ENCODE data around the gene PROKR1. TPM values are rescaled to one million over a fixed set of nuclear protein-coding genes. Genes with fewer than 3 reads are reported as not detected.

PROKR1 gene
- total RNA-seq, 4 donors from 2014 or later, result not detected

DNA sequence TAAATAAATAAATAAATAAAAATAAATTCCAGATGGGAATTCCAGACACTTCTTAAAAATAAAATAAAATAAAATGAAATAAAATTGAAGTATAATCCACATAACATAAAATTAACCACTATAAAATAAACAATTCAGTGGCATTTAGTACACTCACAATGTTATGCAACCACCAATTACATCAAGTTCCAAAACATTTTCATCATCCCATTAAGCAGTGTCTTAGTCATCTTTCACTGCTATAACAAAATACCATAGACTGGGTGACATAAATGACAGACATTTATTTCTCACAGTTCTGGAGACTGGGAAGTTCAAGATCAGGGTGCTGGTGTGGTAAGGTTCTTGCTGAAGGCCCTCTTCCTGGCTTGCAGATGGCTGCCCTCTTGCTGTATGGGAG, 22.6 kb upstream of the PROKR1 start:
- H3K9me3 ChIP-seq, result no peaks in the 10 kb centered on the region
- no peaks in the 10 kb centered on the region for H3K27me3 ChIP-seq
- DNase-seq, result no peak
- no peaks in the 10 kb centered on the region for H3K4me1 ChIP-seq
- H3K4me3 ChIP-seq, result no peak overlapping the region
- no peak overlapping the region for H3K27ac ChIP-seq
- no peaks in the 10 kb centered on the region for H3K36me3 ChIP-seq
- TF ChIP-seq, protein P1, sequence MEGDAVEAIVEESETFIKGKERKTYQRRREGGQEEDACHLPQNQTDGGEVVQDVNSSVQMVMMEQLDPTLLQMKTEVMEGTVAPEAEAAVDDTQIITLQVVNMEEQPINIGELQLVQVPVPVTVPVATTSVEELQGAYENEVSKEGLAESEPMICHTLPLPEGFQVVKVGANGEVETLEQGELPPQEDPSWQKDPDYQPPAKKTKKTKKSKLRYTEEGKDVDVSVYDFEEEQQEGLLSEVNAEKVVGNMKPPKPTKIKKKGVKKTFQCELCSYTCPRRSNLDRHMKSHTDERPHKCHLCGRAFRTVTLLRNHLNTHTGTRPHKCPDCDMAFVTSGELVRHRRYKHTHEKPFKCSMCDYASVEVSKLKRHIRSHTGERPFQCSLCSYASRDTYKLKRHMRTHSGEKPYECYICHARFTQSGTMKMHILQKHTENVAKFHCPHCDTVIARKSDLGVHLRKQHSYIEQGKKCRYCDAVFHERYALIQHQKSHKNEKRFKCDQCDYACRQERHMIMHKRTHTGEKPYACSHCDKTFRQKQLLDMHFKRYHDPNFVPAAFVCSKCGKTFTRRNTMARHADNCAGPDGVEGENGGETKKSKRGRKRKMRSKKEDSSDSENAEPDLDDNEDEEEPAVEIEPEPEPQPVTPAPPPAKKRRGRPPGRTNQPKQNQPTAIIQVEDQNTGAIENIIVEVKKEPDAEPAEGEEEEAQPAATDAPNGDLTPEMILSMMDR (IDR thresholded peaks at IDR 0.05), result no peak
- TF ChIP-seq POLR2A (IDR thresholded peaks at IDR 0.05), result no peak

- no peaks in the 10 kb centered on the region for H3K27me3 ChIP-seq
- no peaks in the 10 kb centered on the region for H3K4me1 ChIP-seq
- no peaks in the 10 kb centered on the region for H3K36me3 ChIP-seq
- no peak for TF ChIP-seq POLR2A (IDR thresholded peaks at IDR 0.05)
- TF ChIP-seq, protein P1 (IDR thresholded peaks at IDR 0.05), result no peak
- H3K4me3 ChIP-seq, result no peak overlapping the region
- DNase-seq, result no peak
- H3K27ac ChIP-seq, result no peak overlapping the region
- H3K9me3 ChIP-seq, result no peaks in the 10 kb centered on the region
Observed at GRCh38 chr2:68623820-68624219, 19.6 kb upstream of the PROKR1 start.

DNA sequence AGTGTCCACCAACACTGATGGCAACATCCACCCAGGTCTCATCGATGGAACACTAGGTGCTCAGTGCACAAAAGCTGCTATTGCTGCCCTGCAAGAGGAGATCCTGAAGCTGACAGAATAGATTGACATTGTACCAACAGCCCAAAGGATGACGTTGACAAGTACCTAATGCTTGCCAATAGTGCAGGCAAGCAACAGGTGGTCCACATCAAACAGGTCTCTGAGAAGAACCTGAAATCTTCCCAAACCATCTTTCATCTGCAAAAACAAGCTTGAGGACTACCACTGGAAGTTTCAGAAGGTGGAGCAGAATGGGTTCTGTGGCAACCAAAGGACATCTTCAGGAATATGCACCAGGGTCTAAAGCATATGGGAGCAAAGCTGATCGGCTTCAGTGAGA, 15.8 kb upstream of the PROKR1 start:
- TF ChIP-seq, protein P1 (IDR thresholded peaks at IDR 0.05), result no peak
- no peak for TF ChIP-seq POLR2A (IDR thresholded peaks at IDR 0.05)
- Histone ChIP-seq H3K36me3 (no peaks in the 10 kb centered on the region), H3K4me3 (no peak overlapping the region), H3K27ac (no peak overlapping the region), H3K4me1 (no peaks in the 10 kb centered on the region), H3K9me3 (no peaks in the 10 kb centered on the region), H3K27me3 (no peaks in the 10 kb centered on the region)
- no peak for DNase-seq

GRCh38 chr2:68632021-68632420, 11.4 kb upstream of the PROKR1 start:
- no peaks in the 10 kb centered on the region for H3K36me3 ChIP-seq
- no peak overlapping the region for H3K27ac ChIP-seq
- H3K9me3 ChIP-seq, result no peaks in the 10 kb centered on the region
- DNase-seq, result no peak
- no peak overlapping the region for H3K4me3 ChIP-seq
- TF ChIP-seq, protein P1 (IDR thresholded peaks at IDR 0.05), result no peak
- TF ChIP-seq POLR2A (IDR thresholded peaks at IDR 0.05), result no peak
- no peaks in the 10 kb centered on the region for H3K27me3 ChIP-seq
- no peaks in the 10 kb centered on the region for H3K4me1 ChIP-seq

GRCh38 chr2:68637047-68637446, 6.3 kb upstream of the PROKR1 start:
- no peak for TF ChIP-seq POLR2A (IDR thresholded peaks at IDR 0.05)
- TF ChIP-seq, protein P1 (IDR thresholded peaks at IDR 0.05), result no peak
- H3K9me3 ChIP-seq, result no peaks in the 10 kb centered on the region
- H3K27me3 ChIP-seq, result no peaks in the 10 kb centered on the region
- H3K4me1 ChIP-seq, result no peaks in the 10 kb centered on the region
- no peak overlapping the region for H3K27ac ChIP-seq
- no peaks in the 10 kb centered on the region for H3K36me3 ChIP-seq
- no peak overlapping the region for H3K4me3 ChIP-seq
- DNase-seq, result no peak

DNA sequence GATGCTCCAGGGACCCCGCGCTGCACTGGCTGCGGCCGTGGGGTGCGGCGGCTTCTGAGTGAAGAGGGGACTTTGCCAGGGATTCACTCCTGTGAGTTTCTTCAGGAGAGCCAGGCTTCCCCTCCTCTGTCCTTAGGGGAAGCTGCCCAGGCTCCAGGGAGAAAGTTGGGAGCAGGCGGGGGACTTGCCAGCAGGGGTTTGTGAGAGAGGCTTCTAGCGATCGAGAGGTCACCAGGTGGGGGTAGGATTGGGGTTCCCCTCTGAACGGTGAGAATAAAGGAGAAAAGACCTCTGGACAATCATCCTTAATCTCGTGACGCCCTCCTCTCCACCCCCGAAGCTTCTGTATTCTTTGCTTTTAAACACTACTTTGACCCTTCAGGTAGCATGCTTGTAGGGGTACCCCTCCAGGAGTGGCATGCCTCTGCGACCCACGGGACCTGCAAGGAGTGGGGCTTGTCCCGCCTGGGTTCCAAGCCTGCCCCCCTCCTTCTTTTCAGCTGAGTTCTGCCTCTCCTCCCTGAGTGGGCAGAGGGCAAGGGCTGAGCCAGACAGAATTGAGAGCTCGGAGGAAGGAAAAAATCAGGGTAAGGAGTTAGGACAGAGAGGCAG, 601 bp downstream of the PROKR1 start:
- peaks cover 0 to 9% of the 10 kb centered on the region in 2 donors for H3K27me3 ChIP-seq
- TF ChIP-seq, protein P1 (IDR thresholded peaks at IDR 0.05), result no peak
- no peak for TF ChIP-seq POLR2A (IDR thresholded peaks at IDR 0.05)

More for the DNA sequence above, 601 bp downstream of the PROKR1 start:
- Histone ChIP-seq H3K9me3 (no peaks in the 10 kb centered on the region), H3K36me3 (no peaks in the 10 kb centered on the region), H3K4me1 (peaks cover 0 to 11% (median 4%) of the 10 kb centered on the region in 4 donors), H3K27ac (no peak overlapping the region), H3K4me3 (peak overlapping the region in 3 of 4 donors; percentile 44 to 52 (median 46))
- DNase-seq, result no peak
